ENCODE measurements around the gene ARVCF.

GRCh38 chr22:19955241-19956128 lies 61.1 kb downstream of the ARVCF start:
- TF ChIP-seq EP300 (IDR thresholded peaks at IDR 0.05), result no peak
- no peak for TF ChIP-seq CTCF (IDR thresholded peaks at IDR 0.05)

All from gastroesophageal sphincter (tissue), 3 donors.